Pulmonary artery endothelial cell (primary cell): ENCODE results near the gene SYT1. TPM values are rescaled to one million over a fixed set of nuclear protein-coding genes. Genes with fewer than 3 reads are reported as not detected.
"Not testable (repeated sequence)": the region's sequence is repeated elsewhere in the genome, so short reads cannot be mapped to it uniquely, and the experiment has no call there.

Experiments used
- DNase-seq: peaks from one replicate; pipeline ENCODE4 v3.0.0-alpha.2; 2011; ENCODE audit warnings: low read depth, low spot score
- total RNA-seq: library from RNA; depleted of rRNA; stranded (reverse); fragments of >200 nt; gene quantifications from 2 replicates; pipeline ENCODE4 v1.2.3, GENCODE V29; 2014

The SYT1 gene
- 0.59 and 0.63 TPM in 2 replicates for total RNA-seq

DNA sequence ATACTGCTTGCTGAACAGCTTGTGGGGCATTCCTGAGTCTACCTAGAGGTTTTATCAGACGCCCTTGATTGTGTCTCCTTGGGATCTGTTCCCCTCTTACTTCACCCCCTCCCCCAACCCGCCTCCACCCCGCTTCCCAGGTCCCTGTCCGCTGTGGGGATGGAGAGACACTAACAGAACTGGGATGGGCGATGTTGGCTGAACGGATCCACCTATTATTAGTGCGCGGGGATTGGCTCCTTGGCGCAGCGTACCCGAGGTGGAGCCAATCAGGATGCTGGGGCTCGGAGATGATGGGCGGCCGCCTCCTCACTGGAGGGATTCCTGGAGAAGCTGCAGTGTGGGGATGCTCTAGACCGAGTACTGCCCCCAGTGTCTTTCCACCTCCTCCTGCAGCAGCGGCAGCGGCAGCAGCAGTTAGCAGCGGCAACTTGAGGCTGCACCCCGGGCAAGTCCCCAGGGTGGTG is at the start of gene SYT1:
Gene SYT1 (plus strand): TSS at position 372 of the 467 bp plus-strand sequence.
- DNase-seq, result no peak

DNA sequence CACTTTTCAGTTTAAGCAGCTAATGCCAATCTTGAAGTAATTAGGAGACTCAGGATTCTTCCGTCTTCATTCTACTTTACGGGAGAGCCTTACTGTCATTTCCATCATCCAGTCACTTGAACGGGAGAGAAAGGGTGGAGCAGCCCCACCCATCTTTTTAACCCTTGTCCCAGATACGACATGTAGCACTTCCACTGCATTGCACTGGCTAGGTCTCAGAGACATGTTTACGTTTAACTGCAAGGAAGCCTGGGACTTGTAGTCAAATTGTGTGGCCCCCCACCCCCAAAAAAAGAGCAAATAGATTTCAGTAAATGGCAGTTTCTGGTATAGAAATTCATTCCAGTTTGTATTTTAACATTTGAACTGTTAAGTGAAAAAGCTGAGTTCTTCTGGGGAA is 46.1 kb upstream of the SYT1 start:
- no peak for DNase-seq

DNA sequence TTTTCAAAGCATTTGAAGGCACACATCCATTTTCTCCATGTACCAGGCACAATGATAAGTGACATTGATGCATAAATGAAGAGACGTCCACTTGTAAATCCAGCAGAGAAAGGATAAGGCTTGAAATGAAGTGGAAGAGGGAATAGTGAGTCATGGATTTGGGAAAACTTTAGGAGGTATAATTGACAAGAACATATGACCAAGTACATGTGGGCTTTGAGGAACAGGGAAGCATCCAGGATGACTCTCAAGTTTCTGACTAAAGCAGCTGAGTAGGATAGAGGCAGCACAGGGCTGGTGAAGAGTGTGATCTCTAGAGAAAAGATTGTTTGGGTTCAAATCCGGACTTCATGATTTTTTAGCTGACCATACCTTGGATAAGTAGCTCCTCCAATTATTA is 43.6 kb upstream of the SYT1 start:
- DNase-seq, result no peak

DNA sequence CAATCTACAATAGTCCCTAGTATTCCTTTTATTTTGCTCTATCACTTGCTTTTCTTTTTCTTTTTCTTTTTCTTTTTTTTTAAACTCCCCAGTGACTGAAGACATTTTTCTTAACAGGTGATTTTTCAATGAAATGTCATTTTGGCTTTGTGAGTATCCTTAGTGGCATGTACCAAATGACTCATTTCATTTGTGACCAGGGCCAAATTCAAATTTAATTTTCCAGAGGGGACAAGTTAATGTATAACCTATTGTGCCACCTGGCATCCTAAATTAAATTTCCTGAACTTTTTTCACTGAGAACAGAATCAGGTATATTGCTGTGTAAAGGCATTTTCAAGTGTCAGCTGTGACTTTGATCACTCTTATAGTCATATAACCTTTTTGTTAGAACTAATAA is 39.7 kb upstream of the SYT1 start:
- DNase-seq, result no peak

DNA sequence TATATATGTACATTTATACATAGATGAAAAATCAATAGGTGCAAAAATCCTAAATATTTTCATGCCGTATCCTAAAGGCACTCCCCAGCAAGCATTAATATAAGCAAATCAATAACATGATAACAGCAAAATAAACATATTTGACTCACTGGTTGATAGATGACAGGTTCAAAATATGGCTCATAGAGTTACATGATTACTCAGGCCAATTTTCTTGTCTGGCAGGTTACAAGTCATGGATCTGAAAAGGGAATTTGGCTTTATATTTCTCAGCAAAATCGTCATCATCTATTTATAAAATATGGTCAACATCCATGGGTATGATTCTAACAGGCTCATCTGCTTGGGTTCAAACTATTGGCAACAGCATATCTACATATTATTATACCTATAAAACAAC is 34.9 kb upstream of the SYT1 start:
- no peak for DNase-seq

DNA sequence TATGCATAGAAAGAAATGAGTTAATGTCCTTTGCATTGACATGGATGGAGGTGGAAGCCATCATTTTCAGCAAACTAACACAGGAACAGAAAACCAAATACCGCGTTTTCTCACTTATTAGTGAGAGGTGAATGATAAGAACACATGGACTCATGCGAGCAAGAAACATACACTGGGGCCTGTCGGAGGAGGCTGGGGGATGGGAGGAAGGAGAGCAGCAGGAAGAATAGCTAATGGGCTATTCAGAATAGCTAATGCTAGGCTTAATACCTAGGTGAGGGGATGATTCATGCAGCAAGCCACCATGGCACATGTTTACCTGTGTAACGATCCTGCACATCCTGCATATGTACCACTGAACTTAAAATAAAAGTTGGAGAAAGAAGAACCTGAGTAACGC is 29.1 kb upstream of the SYT1 start:
- DNase-seq, result no peak

DNA sequence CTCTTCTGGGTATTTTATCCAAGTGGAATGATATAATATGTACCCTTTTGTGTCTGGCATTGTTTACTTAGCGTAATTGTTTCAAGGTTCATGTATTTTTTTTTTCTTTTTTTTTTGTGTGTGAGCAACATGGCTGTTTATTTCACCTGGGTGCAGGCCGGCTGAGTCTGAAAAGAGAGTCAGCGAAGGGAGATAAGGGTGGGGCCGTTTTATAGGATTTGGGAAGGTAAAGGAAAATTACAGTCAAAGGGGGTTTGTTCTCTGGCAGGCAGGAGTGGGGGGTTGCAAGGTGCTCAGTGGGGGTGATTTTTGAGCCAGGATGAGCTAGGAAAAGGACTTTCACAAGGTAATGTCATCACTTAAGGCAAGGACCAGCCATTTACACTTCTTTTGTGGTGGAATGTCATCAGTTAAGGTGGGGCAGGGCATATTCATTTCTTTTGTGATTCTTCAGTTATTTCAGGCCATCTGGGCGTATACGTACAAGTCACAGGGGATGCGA is 24.0 kb upstream of the SYT1 start:
- not testable (repeated sequence) for DNase-seq

DNA sequence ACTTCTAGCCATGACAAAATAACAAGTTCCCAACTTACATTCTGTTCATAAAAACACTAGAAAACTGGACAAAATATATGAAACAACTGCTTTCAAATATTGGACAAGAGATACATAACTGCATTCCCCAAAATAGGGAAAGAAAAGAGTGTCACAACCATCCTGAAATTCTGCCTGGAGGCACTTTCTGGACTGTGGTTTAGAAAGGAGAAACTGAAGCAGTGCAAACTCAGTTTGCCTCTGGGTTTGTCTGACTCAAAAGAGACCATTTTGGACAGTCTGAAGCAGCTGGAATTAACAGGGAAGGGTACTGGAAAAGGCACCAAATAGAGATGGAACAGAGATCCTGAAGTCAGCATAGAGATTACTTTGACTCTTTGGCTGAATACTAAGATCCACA is 11.3 kb upstream of the SYT1 start:
- DNase-seq, result no peak

DNA sequence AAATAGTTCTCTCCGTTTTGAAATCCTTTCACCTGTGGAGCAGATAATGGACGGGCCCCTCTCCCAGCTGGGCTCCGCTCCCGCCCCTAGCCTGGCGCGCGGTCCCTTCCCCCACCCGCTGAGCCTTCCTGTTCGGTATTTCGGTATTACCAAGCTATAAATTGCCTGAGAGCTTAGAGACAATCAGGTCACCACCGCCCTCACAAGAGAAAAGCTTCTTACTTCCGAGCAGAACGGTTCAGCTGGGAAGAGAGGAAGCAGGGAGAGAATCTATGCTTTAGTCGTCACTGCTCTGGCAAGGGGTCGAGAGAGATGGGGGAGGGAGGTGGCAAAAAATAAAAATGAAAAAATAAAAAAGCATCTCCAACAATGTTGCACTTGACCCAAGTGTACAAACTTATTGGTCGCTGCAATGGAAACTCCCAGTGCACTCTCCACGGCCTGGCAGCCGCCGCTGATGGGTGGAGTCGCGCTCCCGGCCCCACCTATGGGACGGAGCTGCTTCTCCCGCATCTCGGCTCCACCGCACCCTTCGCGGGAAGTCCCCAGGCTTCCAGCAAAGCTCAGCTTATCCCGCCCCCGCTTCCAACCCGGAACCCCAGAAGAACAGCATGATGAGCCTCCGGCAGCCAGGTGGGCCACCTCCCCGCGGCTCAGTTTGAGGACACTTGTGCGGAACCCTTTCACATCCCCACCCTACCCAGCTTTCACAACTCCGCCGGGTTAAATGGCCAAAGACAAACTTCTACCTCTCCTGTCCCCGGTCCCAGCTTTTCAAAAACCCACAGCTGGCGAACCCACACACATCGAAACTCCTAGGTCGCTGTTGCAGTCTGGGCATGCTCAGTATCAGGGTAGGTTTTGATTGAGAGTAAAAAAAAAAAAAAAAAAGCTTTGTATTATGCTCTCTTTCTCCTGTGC is 832 bp upstream of the SYT1 start:
- no peak for DNase-seq

DNA sequence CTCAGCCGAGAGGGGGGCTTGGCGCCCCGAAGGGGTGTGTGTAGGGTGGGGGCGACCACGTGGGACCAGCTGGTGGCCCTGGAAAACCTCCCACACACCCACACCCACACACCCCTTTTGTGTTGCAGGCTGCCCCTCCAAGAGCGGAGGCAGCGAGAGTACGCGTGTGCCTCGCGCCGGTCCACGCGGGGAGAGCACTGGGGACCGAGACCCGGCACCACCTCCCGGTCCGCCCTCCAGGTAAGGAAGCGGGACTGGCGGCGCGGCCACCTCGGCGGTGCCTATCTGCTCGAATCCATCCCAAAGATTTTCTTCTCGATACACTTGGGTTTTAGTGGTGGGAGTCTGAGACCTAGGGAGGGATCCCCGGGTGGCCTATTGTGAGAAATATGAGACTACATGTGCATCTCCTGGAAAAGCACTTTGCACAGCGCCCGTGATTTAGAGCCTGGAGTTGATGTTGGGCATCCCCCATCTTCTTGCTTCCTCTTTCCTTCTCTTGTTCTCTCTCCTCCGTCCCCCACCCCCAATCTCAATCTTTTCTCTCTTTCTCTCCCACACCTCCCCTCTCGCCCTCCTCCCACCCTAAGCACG is 393 bp downstream of the SYT1 start:
- DNase-seq, result no peak

DNA sequence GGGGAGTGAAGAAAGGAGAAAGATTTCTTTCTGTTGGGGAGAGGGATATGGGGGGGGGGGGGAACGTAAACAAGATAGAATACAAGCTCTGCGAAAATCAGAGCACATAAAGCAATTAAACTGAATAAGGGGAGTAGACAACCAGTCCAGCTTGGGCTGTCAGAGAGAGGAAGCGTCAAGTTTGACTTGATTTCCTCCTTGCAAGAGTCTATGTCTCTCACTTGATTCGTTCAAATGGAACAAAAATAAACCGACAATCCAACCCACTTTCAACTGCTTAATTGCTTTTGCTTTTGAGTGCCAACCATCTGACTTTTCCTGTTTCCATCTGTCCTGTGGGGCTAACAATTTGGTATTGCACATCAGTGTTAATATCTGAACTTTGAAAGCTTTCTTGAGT is 942 bp downstream of the SYT1 start:
- DNase-seq, result no peak

DNA sequence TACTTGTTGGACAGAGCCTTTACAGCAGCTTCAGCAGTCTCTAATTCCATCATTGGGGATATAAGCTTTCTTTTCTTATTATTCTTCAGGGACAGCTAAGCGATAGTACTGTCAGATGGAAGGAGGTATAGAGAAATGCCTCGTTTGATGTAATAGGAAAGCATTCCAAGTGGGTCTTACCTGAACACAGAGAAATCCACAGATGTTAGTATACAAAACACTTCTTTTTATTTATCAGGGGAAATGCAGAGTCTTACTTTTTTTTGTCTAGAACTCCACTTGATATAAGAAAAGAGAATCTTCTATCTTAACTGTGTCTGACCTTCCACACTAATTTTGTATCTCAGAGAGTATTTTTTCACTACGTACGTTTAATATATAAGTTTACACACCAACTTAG is 1.9 kb downstream of the SYT1 start:
- no peak for DNase-seq

DNA sequence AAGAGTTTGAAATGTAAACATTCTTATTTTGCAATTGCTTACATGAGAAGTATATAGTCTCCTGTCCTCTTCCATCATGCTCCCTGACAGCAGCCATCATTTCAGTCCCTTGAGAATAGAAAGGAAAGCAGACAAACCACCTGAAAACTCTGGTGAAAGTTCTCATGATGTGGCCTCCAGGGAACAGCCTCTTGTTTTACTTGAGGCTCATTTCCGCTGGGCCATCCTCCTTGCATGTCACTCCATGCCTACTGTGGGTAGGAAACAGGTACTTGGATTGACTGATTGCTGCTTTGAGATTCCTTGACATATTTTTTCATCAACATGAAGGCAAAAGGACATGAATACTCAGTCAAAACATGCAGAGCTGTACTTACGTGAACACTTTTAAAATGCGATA is 6.0 kb downstream of the SYT1 start:
- DNase-seq, result no peak

DNA sequence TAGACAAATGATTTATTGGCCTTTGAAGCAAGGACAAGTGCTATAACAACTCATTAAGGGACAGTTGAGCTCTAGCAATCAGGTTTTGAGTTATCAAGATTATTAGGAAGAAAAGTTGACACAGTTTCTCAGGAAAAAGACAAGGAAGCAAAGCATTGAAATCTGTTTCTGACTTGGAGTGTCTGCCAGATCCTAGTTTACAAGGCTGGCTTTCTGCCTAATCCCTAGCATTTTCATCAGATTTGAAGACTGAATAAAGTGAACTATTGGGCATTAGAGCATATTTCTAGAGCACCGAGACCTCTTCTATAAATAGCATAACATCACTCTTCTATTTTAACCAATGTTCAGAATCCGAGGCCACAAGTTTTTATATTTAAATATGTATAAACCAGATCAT is 7.0 kb downstream of the SYT1 start:
- no peak for DNase-seq

DNA sequence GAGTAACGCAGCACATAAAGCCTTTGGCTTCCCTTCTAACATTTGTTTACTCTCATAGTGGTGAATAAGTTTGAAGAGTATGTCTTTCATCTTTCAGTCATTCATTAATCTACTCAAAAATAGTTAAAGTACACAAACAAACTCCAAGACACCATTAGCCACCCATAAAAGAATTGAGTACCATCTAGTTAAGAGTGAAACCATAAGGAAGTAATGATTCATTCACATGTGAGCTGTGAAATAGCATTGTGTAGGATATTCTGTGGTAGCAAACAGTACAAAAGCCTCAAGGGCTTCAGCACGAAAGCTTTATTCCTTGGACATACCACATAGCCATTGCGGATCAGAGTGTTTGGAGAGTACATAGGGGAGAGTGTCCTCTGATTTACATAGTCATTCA is 13.9 kb downstream of the SYT1 start:
- DNase-seq, result no peak

DNA sequence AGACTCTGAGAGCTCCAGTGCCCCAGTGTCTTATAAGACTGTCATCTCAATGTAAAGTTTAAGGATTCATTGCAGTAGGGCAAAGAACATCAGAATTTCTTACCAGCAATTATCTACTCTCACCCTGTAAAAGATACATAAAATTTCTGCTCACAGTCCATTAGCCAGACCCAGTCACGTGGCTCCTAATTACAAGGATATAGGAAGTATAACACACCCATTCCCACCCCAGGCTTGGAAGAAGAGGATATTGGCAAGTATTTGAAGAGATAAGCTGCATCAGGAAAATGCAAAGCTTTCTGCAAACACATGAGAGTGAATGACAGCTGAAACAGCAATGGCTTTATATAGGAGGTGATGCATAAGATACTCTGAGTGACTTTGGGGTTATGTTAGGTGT is 14.3 kb downstream of the SYT1 start:
- no peak for DNase-seq

DNA sequence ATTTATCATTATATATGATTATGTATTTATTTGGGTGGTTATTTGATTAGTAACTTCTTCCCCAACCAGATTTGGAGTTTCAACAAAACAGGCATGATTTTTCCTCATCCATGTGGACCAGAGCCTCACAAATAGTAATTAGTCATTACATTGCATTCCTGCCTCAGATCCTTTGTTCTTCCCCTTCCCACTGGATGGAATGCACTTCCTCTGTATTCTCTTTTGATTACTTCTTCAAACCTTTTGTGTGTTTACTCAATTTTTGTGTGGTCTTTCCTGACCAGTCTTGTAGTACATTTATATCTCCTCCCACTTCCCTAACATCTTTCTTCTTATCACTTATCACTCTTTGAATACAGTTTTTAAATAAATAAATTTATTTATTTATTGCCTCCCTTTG is 15.5 kb downstream of the SYT1 start:
- no peak for DNase-seq

DNA sequence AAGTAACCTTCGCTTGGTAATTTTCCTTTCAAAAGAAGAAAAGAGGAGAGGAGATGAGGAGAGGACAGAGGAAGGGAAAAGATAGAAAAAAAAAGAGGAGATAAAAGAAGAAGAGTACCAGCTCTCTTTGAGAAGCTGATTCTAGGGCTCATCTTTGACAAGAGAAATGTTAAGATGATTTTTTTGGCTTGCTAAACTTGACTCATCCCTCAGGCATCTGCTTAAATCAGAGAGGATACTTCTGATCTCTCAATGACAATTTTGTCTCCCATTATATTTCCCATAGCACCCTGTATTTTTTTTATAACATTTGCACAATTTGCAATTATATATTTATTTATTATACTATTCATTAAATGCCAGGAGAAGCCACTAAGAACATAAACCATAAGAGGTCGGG is 17.1 kb downstream of the SYT1 start:
- no peak for DNase-seq

DNA sequence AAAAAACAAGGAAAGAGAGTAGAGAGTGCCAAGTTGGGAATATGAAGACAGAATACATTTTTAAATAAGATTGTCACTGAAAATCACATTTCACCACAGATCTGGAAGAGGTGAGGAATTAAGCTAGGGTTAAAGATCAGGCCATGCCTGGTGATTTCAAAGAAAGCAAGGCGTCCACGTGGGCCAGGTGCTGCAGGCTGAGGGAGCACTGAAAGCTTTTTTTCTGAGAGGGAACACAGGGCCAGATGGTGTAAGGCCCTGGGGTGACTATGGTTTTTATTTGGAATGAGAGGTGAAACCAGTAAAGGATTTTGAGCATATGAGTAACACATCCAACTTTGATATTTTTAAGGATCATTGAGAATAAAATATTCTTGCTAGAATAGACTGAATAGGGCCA is 20.9 kb downstream of the SYT1 start:
- DNase-seq, result no peak

DNA sequence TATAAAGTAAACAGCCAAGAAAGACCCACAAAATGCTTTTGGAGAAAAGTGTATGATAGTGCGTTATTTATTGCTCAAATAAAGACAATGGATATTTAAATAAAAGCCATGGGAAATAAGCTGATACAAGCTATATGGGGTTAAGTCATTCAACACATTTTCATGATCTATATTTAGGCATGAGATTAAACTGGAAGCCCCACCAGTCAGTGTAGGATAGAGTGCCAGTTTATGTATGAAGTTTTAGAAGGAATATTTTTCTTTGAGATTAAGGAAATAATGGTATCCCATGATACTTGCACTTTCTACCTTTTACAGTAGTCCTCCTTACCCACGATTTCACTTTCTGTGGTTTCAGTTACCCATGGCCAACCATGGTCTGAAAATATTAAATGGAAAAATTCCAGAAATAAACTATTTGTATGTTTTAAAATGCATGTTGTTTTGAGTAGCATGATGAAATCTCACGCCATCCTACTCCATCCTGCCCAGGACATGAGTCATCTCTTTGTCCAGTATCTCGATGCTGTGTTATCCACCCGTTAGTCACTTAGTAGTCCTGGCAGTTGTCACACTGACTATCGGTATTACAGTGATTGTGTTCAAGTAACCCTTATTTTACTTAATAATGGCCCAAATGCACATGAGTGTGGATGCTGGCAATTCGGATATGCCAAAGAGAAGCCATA is 22.3 kb downstream of the SYT1 start:
- peak; percentile 35 for DNase-seq

DNA sequence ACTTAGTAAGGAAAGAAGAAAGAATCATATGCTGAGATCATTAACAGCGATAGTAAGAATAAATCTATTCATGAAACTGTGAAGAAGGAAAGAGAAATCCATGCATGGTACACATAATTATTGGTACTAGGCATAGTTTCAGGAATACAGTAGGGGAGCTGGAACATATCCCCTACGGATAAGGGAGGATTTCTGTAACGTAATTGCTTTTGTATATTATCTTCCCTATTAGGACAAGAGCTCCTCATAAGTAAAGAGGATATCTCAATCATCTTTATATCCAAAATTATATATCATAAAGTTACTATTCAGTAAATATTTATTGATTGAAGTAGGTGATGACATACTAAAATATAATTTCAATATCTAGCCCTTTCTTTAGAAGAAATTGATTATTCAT is 22.9 kb downstream of the SYT1 start:
- no peak for DNase-seq

DNA sequence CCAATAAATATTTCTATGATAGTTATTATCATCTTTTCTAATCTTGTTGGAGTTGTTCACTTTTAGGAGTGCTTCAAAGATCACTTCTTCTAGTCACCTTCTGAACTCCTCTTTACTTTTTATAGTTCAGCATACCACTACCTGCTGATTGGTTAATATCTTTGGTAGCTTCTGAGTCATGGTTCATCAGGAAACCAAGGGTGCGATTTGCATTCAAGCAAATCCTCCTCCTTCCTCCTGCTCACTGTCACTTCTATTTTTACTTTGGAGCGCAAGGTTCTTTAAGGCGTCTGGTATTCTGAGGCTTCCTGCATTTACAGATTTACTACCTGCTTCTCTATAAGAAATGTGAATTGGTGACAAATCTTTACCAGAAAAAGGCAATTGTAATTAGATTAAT is 24.0 kb downstream of the SYT1 start:
- no peak for DNase-seq
